ENCODE data around the gene MRPS18A. TPM values are rescaled to one million over a fixed set of nuclear protein-coding genes. Genes with fewer than 3 reads are reported as not detected.

MRPS18A gene
- total and polyA plus RNA-seq, 9 of the 15 experiments (the other 6 are each of a cell fraction or from before 2014, with no cell fraction given): 87.5 to 243 (median 125) TPM

DNA sequence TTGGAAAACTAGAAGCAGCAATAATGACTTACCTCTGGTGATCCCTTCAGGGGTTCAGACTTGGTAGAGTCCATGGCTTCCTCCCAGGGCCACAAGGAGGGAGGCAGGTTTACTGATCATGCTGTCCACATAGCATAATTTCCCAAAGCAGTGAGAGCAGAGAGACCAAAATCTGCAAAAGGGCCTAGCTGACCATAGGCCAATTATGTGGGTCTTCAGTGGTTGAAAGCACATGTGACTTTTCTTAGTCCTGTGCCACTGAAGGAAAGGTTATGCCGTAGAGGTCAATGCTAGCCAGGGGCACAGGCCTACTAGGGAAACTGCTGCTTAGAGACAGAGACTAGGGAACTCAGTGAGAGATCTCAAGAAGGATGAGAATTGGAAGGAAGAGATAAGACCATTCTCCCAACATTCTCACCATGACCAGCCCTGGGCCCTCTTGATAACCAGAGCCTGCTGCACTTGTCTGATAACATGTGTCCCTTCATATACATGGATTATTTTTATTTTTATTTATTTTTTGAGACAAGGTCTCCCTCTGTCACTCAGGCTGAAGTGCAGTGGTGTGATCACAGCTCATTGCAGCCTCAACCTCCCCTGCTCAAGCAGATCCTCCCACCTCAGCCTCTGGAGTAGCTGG lies 56.5 kb downstream of the MRPS18A start (continued):
- TF ChIP-seq CBX5 (IDR thresholded peaks at IDR 0.05; ENCODE audit: borderline replicate concordance, low read depth) (no peak), GTF2A2 (tag; IDR thresholded peaks at IDR 0.05) (no peak), BHLHE40 (IDR thresholded peaks at IDR 0.05; ENCODE audit: low read length) (peak; percentile 54), CXXC5 (CRISPR knock-in tag; IDR thresholded peaks at IDR 0.05) (peak; percentile 79), NR4A1 (CRISPR knock-in tag; IDR thresholded peaks at IDR 0.05) (no peak), NR4A1 (tag; IDR thresholded peaks at IDR 0.05) (peak; percentile 93), STAT5B (CRISPR knock-in tag; IDR thresholded peaks at IDR 0.05) (no peak), NFXL1 (CRISPR knock-in tag; IDR thresholded peaks at IDR 0.05) (peak; percentile 64; the same call in 1 of the 2 replicates), ZNF586 (CRISPR knock-in tag; conservative IDR thresholded peaks at IDR 0.05) (0 out of 2 replicates have a peak, but pooled peaks have one; percentile 59), POLR2A (conservative IDR thresholded peaks at IDR 0.05) (peak; percentile 80), ZNF311 (CRISPR knock-in tag; IDR thresholded peaks at IDR 0.05) (no peak; the same call in 1 of the 2 replicates), CSDE1 (IDR thresholded peaks at IDR 0.05) (no peak)
- TF ChIP-seq, protein P1, sequence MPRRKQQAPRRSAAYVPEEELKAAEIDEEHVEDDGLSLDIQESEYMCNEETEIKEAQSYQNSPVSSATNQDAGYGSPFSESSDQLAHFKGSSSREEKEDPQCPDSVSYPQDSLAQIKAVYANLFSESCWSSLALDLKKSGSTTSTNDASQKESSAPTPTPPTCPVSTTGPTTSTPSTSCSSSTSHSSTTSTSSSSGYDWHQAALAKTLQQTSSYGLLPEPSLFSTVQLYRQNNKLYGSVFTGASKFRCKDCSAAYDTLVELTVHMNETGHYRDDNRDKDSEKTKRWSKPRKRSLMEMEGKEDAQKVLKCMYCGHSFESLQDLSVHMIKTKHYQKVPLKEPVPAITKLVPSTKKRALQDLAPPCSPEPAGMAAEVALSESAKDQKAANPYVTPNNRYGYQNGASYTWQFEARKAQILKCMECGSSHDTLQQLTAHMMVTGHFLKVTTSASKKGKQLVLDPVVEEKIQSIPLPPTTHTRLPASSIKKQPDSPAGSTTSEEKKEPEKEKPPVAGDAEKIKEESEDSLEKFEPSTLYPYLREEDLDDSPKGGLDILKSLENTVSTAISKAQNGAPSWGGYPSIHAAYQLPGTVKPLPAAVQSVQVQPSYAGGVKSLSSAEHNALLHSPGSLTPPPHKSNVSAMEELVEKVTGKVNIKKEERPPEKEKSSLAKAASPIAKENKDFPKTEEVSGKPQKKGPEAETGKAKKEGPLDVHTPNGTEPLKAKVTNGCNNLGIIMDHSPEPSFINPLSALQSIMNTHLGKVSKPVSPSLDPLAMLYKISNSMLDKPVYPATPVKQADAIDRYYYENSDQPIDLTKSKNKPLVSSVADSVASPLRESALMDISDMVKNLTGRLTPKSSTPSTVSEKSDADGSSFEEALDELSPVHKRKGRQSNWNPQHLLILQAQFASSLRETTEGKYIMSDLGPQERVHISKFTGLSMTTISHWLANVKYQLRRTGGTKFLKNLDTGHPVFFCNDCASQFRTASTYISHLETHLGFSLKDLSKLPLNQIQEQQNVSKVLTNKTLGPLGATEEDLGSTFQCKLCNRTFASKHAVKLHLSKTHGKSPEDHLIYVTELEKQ (CRISPR knock-in tag; IDR thresholded peaks at IDR 0.05): 0 out of 2 replicates have a peak, but pooled peaks have one; percentile 20
